ENCODE results near the gene DDX52. TPM values are rescaled to one million over a fixed set of nuclear protein-coding genes. Genes with fewer than 3 reads are reported as not detected.

DDX52 gene
- total RNA-seq, 6 donors from 2014 or later: 9.0 to 24.9 (median 14.2) TPM

DNA sequence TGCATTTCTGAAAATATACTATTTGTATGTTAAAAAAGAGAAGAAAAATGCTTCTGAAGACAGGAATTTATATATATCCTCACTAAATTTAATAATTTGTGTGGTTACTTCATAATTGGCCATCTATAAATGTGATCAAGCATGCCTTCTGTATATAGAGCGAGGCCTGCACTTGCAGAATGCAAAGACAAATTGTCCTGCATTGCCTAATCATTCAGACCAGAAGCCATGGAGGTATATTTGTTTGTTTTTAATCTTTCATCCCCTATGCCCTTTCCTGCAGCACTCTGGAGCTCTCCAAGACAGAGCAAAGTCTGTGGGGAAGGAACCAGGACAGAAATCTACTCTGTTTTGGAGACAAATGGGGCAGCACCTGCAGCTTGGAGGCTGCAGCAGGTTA is 23.8 kb upstream of the DDX52 start:
- TF ChIP-seq POLR2AphosphoS5 (IDR thresholded peaks at IDR 0.05) (no peak), POLR2A (IDR thresholded peaks at IDR 0.05) (no peak), EP300 (IDR thresholded peaks at IDR 0.05) (no peak)
- TF ChIP-seq, protein P1, sequence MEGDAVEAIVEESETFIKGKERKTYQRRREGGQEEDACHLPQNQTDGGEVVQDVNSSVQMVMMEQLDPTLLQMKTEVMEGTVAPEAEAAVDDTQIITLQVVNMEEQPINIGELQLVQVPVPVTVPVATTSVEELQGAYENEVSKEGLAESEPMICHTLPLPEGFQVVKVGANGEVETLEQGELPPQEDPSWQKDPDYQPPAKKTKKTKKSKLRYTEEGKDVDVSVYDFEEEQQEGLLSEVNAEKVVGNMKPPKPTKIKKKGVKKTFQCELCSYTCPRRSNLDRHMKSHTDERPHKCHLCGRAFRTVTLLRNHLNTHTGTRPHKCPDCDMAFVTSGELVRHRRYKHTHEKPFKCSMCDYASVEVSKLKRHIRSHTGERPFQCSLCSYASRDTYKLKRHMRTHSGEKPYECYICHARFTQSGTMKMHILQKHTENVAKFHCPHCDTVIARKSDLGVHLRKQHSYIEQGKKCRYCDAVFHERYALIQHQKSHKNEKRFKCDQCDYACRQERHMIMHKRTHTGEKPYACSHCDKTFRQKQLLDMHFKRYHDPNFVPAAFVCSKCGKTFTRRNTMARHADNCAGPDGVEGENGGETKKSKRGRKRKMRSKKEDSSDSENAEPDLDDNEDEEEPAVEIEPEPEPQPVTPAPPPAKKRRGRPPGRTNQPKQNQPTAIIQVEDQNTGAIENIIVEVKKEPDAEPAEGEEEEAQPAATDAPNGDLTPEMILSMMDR (IDR thresholded peaks at IDR 0.05): no peak
- H3K4me1 ChIP-seq: no peaks in the 10 kb centered on the region
- 75 to 100% methylated on average over 1 of the region's 1 CpG for WGBS, 2 donors
- DNase-seq: no peak
- H3K27me3 ChIP-seq: no peaks in the 10 kb centered on the region
- no peak for ATAC-seq (ENCODE audit: low FRiP score in 2 of 2)
- no peaks in the 10 kb centered on the region for H3K36me3 ChIP-seq
- H3K27ac ChIP-seq: no peak overlapping the region
- no peaks in the 10 kb centered on the region for H3K9me3 ChIP-seq
- no peak overlapping the region for H3K4me3 ChIP-seq

DNA sequence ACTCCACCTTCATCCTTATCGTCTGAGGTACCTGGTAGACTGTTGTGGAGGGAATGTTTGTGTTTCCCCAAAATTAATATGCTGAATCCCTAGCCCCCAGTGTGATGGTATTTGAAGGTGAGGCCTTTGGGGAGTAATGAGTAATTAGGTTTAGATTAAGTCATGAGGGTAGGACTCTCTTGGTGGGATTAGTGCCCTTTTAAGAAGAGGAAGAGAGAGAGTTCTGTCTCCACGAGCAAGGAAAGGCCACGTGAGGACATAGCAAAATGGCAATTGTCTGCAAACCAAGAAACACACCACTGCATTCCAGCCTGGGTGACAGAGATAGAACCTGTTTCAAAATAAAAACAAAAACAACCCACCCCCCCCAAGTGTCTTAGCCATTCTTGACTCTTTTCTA is 21.0 kb upstream of the DDX52 start:
- Histone ChIP-seq H3K27ac (no peak overlapping the region), H3K4me3 (no peak overlapping the region), H3K36me3 (no peaks in the 10 kb centered on the region), H3K27me3 (no peaks in the 10 kb centered on the region), H3K4me1 (no peaks in the 10 kb centered on the region), H3K9me3 (no peaks in the 10 kb centered on the region)
- ATAC-seq (ENCODE audit: low FRiP score in 2 of 2) (no peak), DNase-seq (no peak)
- no peak for TF ChIP-seq POLR2AphosphoS5 (IDR thresholded peaks at IDR 0.05)
- TF ChIP-seq POLR2A (IDR thresholded peaks at IDR 0.05): no peak
- no peak for TF ChIP-seq EP300 (IDR thresholded peaks at IDR 0.05)
- TF ChIP-seq, protein P1 (IDR thresholded peaks at IDR 0.05): no peak
- WGBS, 2 donors: 89 to 90% methylated on average over 3 of the region's 3 CpGs

DNA sequence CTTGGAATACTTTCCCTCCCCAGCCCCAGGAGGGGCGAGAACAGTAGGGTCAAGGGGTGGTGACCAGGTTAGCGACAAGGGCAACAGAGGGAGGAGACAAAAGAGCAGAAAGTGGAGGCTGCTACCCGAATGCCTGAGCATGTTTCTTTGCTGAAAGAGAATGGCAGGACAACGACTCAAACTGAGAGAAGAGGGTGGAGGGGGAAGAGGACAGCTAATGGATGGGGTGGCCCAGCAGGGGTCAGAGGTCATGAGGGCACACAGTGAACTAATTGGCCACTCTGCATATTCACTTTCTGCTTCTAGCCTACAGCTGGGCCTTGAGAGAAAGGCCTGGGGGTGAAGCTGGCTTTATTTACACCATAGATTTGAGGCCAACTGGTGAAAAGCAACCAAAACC is 19.1 kb upstream of the DDX52 start:
- Histone ChIP-seq H3K27me3 (no peaks in the 10 kb centered on the region), H3K4me1 (no peaks in the 10 kb centered on the region), H3K27ac (no peak overlapping the region), H3K9me3 (no peaks in the 10 kb centered on the region), H3K4me3 (no peak overlapping the region), H3K36me3 (no peaks in the 10 kb centered on the region)
- no peak for ATAC-seq (ENCODE audit: low FRiP score in 2 of 2)
- 48 to 60% methylated on average over 4 of the region's 4 CpGs for WGBS, 2 donors
- TF ChIP-seq POLR2A (IDR thresholded peaks at IDR 0.05): no peak
- TF ChIP-seq POLR2AphosphoS5 (IDR thresholded peaks at IDR 0.05): no peak
- no peak for TF ChIP-seq EP300 (IDR thresholded peaks at IDR 0.05)
- TF ChIP-seq, protein P1 (IDR thresholded peaks at IDR 0.05): no peak
- DNase-seq: no peak

DNA sequence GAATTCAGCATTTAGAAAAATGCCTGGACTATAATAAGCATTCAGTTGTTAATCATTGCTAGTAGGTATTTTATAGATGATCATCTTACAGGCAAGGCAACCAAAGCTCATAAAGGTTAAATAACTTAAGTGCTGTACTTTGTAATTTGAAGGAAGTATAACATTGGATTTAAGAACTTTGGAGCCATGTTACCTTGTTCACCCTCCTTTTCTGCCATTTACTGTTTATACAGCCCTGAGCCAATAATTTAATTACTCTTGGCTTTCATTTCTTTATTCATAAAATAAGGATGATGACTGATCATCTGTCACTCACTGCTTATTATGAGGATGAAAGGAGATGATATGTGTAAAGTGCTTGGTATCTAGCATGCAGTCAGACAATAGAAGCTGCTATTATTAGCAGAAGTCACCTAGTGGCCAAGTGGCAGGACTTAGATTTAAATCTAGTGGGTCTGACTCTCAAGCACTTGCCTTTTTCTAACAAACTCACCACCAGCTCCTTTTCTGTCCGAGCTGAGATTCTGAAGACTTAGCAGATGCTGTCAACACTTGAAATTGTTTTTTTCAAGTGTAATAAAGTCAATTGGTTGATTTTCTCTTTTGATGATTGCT is 18.3 kb upstream of the DDX52 start:
- TF ChIP-seq POLR2AphosphoS5 (IDR thresholded peaks at IDR 0.05): no peak
- TF ChIP-seq, protein P1 (IDR thresholded peaks at IDR 0.05): no peak
- no peak for TF ChIP-seq EP300 (IDR thresholded peaks at IDR 0.05)
- Histone ChIP-seq H3K9me3 (no peaks in the 10 kb centered on the region), H3K27ac (no peak overlapping the region), H3K36me3 (no peaks in the 10 kb centered on the region), H3K4me3 (no peak overlapping the region), H3K27me3 (no peaks in the 10 kb centered on the region), H3K4me1 (no peaks in the 10 kb centered on the region)
- WGBS, 2 donors: 57 to 58% methylated on average over 1 of the region's 1 CpG
- ATAC-seq (ENCODE audit: low FRiP score in 2 of 2) (no peak), DNase-seq (no peak)

DNA sequence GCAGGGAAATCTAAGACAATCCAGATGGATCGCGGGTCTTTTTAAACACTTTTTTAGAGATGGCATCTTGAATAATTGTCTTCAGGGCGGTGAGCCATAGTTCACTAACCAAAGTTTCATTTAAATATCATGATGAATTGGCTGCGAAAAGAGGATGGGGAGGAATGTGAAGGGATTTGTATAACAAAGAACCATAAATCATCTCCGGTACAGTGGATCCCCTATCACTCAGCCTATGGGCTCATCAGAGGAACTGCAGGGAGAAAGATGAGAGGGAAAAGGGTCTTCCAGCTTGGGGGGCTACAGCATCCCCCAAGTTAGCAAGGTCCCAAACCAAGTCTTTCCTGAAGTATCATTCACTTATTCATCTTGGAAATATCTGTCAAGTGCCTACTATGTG is 16.7 kb upstream of the DDX52 start:
- Histone ChIP-seq H3K27ac (no peak overlapping the region), H3K4me3 (no peak overlapping the region), H3K4me1 (no peaks in the 10 kb centered on the region), H3K27me3 (no peaks in the 10 kb centered on the region), H3K9me3 (no peaks in the 10 kb centered on the region), H3K36me3 (no peaks in the 10 kb centered on the region)
- no peak for DNase-seq
- no peak for TF ChIP-seq EP300 (IDR thresholded peaks at IDR 0.05)
- no peak for TF ChIP-seq POLR2A (IDR thresholded peaks at IDR 0.05)
- TF ChIP-seq, protein P1 (IDR thresholded peaks at IDR 0.05): no peak
- no peak for TF ChIP-seq POLR2AphosphoS5 (IDR thresholded peaks at IDR 0.05)
- no peak for ATAC-seq (ENCODE audit: low FRiP score in 2 of 2)
- 73 to 82% methylated on average over 5 of the region's 5 CpGs for WGBS, 2 donors
